Measurements from ENCODE around the gene PORCN. TPM values are rescaled to one million over a fixed set of nuclear protein-coding genes. Genes with fewer than 3 reads are reported as not detected.

The PORCN gene
- total and polyA plus RNA-seq, 9 of the 15 experiments (the other 6 are each of a cell fraction or from before 2014, with no cell fraction given), result 0.34 to 5.1 (median 2.8) TPM

GRCh38 chrX:48475774-48476577 is 32.8 kb upstream of the PORCN start, which contains the start of gene FTSJ1 (continued):
- no peak for TF ChIP-seq TSHZ1 (CRISPR knock-in tag; IDR thresholded peaks at IDR 0.05)
- TF ChIP-seq NR2C2 (CRISPR knock-in tag; IDR thresholded peaks at IDR 0.05), result no peak
- TF ChIP-seq NR2C2 (tag; IDR thresholded peaks at IDR 0.05), result peak; percentile 93
- TF ChIP-seq NFXL1 (CRISPR knock-in tag; IDR thresholded peaks at IDR 0.05), result no peak
- no peak for TF ChIP-seq ZNF174 (CRISPR knock-in tag; IDR thresholded peaks at IDR 0.05)
- TF ChIP-seq ZNF75A (CRISPR knock-in tag; IDR thresholded peaks at IDR 0.05), result no peak
- TF ChIP-seq EHMT2 (IDR thresholded peaks at IDR 0.05), result no peak
- no peak for TF ChIP-seq NFIX (CRISPR knock-in tag; IDR thresholded peaks at IDR 0.05; ENCODE audit: low read depth)
- TF ChIP-seq PCBP2 (IDR thresholded peaks at IDR 0.05; ENCODE audit: low read depth, low read length, poor library complexity, severe bottlenecking), result no peak
